HEK293T (cell line): ENCODE data around the gene PSMA8.
"Not testable (repeated sequence)": the region's sequence is repeated elsewhere in the genome, so short reads cannot be mapped to it uniquely, and the experiment has no call there.

Experiments used
- CTCF ChIA-PET: fragments of 350-600 bp; formaldehyde crosslinking; extraction: SDS; loops from one replicate; lab custom pipeline; 2021; ENCODE audit warnings: antibody characterized with exemption, inconsistent platforms; lab: Yijun Ruan, JAX
- POLR2A ChIA-PET: fragments of 350-600 bp; formaldehyde crosslinking; extraction: SDS; loops from one replicate; lab custom pipeline; 2020; ENCODE audit warnings: antibody characterized with exemption, inconsistent platforms; lab: Yijun Ruan, JAX
- DNase-seq: peaks from one replicate; pipeline ENCODE4 v3.0.0; 2012; ENCODE audit warnings: mixed read lengths; ENCODE audit errors: extremely low spot score
- ARNT ChIP-seq: fragments of 450-650 bp; IDR thresholded peaks from 2 replicates; pipeline ENCODE4 v1.6.1; 2017; ENCODE audit warnings: mild to moderate bottlenecking
- BHLHE40 ChIP-seq: fragments of 450-650 bp; IDR thresholded peaks from 2 replicates; pipeline ENCODE4 v1.6.1; 2016; ENCODE audit warnings: mild to moderate bottlenecking, moderate library complexity, borderline replicate concordance
- CTBP1 ChIP-seq: fragments of 450-650 bp; IDR thresholded peaks from 2 replicates; pipeline ENCODE4 v1.6.1; 2016; ENCODE audit warnings: borderline replicate concordance
- ELF4 ChIP-seq: fragments of 450-650 bp; IDR thresholded peaks from 2 replicates; pipeline ENCODE4 v1.6.1; 2017; ENCODE audit warnings: antibody characterized with exemption
- FOXA1 ChIP-seq: fragments of 450-650 bp; IDR thresholded peaks from 2 replicates; pipeline ENCODE4 v1.6.1; 2016; ENCODE audit warnings: mild to moderate bottlenecking
- FOXK2 ChIP-seq: fragments of 450-650 bp; IDR thresholded peaks from 2 replicates; pipeline ENCODE4 v1.6.1; 2016; ENCODE audit warnings: mild to moderate bottlenecking
- FOXM1 ChIP-seq: fragments of 450-650 bp; IDR thresholded peaks from 2 replicates; pipeline ENCODE4 v1.6.1; 2017; ENCODE audit warnings: mild to moderate bottlenecking, borderline replicate concordance
- HDGF ChIP-seq: fragments of 450-650 bp; IDR thresholded peaks from 2 replicates; pipeline ENCODE4 v1.6.1; 2017; ENCODE audit warnings: antibody characterized with exemption, borderline replicate concordance
- L3MBTL2 ChIP-seq: fragments of 450-650 bp; conservative IDR thresholded peaks from 2 replicates; pipeline ENCODE4 v1.6.1; 2016; ENCODE audit warnings: mild to moderate bottlenecking
- NFRKB ChIP-seq: fragments of 450-650 bp; IDR thresholded peaks from 2 replicates; pipeline ENCODE4 v1.6.1; 2016; ENCODE audit warnings: mild to moderate bottlenecking, moderate library complexity
- SP1 ChIP-seq: fragments of 450-650 bp; IDR thresholded peaks from 2 replicates; pipeline ENCODE4 v1.6.1; 2017
- SUZ12 ChIP-seq: fragments of 450-650 bp; IDR thresholded peaks from 2 replicates; pipeline ENCODE4 v1.6.1; 2016; ENCODE audit warnings: mild to moderate bottlenecking
- TARDBP ChIP-seq: fragments of 450-650 bp; IDR thresholded peaks from 2 replicates; pipeline ENCODE4 v1.6.1; 2016
- ZNF384 ChIP-seq: fragments of 450-650 bp; IDR thresholded peaks from 2 replicates; pipeline ENCODE4 v1.6.1; 2016
- TF ChIP-seq, protein P1 (sequence below): fragments of 450-650 bp; IDR thresholded peaks from 2 replicates; pipeline ENCODE4 v1.6.1; 2016

Gene PSMA8

DNA sequence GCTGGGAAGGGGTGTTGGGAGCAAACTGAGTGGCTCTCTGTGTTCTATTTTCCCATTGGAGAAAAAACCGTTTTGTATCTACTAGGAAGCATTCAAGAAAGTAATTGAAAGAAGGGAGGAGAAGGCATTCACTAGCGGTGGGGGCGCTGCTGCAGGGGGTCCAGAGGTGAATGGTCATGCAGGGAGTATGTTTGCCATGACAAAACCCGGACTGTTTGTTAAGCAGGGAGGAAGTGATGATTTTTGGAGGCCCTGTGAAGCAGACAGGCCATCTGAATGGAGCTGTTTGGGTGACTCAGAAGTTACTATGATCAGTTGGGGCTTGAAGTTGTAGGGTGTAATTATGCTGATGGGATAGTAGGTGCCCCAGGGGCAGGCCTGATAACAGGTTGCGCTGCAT lies 99.5 kb downstream of the PSMA8 start:
- DNase-seq, result no peak
- CTCF ChIA-PET, result no interaction called here

DNA sequence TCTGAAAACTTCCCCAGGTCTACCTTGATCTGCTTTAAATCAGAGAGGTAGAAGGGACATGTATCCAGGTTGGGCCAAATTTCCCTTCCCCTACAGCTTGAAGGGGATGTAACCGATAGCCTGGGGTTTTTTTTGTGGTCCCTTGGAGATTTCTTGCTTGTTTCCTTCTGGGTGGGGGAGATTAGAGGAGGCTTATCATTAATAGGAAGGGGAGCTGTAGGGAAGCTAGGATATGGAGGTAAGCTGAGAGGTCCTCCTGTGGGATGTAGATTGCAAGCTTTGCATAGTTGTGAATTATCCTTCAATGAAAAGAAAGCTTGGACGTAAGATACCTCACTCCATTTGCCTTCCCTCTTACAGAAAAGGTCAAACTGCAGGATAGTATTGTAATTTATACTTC lies 103.7 kb downstream of the PSMA8 start:
- CTCF ChIA-PET, result not testable (repeated sequence)

More for the DNA sequence above, 99.5 kb downstream of the PSMA8 start:
- no peak for TF ChIP-seq SUZ12
- TF ChIP-seq ARNT, result no peak
- TF ChIP-seq BHLHE40, result no peak
- no peak for TF ChIP-seq CTBP1
- no peak for TF ChIP-seq FOXK2
- no peak for TF ChIP-seq FOXM1
- TF ChIP-seq, protein P1, sequence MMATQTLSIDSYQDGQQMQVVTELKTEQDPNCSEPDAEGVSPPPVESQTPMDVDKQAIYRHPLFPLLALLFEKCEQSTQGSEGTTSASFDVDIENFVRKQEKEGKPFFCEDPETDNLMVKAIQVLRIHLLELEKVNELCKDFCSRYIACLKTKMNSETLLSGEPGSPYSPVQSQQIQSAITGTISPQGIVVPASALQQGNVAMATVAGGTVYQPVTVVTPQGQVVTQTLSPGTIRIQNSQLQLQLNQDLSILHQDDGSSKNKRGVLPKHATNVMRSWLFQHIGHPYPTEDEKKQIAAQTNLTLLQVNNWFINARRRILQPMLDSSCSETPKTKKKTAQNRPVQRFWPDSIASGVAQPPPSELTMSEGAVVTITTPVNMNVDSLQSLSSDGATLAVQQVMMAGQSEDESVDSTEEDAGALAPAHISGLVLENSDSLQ, result no peak
- no peak for TF ChIP-seq L3MBTL2
- TF ChIP-seq ZNF384, result no peak
- TF ChIP-seq ELF4, result no peak
- TF ChIP-seq HDGF, result no peak
- TF ChIP-seq NFRKB, result no peak
- TF ChIP-seq TARDBP, result no peak
- TF ChIP-seq FOXA1, result no peak
- no peak for TF ChIP-seq SP1
- POLR2A ChIA-PET, result no interaction called here

DNA sequence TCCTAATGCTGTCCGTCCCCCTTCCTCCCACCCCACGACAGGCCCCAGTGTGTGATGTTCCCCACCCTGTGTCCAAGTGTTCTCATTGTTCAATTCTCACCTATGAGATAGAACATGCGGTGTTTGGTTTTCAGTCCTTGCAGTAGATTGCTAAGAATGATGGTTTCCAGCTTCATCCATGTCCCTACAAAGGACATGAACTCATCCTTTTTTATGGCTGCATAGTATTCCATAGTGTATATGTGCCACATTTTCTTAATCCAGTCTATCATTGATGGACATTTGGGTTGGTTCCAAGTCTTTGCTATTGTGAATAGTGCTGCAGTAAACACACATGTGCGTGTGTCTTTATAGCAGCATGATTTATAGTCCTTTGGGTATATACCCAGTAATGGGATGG lies 105.0 kb downstream of the PSMA8 start:
- DNase-seq, POLR2A ChIA-PET, CTCF ChIA-PET: not testable (repeated sequence)

More for the DNA sequence above, 103.7 kb downstream of the PSMA8 start:
- DNase-seq, result not testable (repeated sequence)
- POLR2A ChIA-PET, result interaction anchor here (0.6 kb wide), 1 partner anchor 493 kb away, joined by 4 read pairs; no protein-coding TSS in a partner anchor

DNA sequence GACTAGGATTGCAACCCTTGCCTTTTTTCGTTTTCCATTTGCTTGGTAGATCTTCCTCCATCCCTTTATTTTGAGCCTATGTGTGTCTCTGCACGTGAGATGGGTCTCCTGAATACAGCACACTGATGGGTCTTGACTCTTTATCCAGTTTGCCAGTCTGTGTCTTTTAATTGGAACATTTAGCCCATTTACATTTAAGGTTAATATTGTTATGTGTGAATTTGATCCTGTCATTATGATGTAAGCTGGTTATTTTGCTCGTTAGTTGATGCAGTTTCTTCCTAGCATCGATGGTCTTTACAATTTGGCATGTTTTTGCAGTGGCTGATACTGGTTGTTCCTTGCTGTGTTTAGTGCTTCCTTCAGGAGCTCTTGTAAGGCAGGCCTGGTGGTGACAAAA lies 108.7 kb downstream of the PSMA8 start:
- POLR2A ChIA-PET, DNase-seq, CTCF ChIA-PET: not testable (repeated sequence)
